HG02938 (cell line): ENCODE measurements around the gene KIAA1755.
"Not testable (repeated sequence)": the region's sequence is repeated elsewhere in the genome, so short reads cannot be mapped to it uniquely, and the experiment has no call there.

Experiments used
- ATAC-seq: cut with Tn5 transposase; IDR thresholded peaks from one replicate; pipeline ENCODE4 v1.9.1; 2021; ENCODE audit warnings: mild to moderate bottlenecking, moderate library complexity; ENCODE audit not compliant: unreplicated experiment

The KIAA1755 gene

DNA sequence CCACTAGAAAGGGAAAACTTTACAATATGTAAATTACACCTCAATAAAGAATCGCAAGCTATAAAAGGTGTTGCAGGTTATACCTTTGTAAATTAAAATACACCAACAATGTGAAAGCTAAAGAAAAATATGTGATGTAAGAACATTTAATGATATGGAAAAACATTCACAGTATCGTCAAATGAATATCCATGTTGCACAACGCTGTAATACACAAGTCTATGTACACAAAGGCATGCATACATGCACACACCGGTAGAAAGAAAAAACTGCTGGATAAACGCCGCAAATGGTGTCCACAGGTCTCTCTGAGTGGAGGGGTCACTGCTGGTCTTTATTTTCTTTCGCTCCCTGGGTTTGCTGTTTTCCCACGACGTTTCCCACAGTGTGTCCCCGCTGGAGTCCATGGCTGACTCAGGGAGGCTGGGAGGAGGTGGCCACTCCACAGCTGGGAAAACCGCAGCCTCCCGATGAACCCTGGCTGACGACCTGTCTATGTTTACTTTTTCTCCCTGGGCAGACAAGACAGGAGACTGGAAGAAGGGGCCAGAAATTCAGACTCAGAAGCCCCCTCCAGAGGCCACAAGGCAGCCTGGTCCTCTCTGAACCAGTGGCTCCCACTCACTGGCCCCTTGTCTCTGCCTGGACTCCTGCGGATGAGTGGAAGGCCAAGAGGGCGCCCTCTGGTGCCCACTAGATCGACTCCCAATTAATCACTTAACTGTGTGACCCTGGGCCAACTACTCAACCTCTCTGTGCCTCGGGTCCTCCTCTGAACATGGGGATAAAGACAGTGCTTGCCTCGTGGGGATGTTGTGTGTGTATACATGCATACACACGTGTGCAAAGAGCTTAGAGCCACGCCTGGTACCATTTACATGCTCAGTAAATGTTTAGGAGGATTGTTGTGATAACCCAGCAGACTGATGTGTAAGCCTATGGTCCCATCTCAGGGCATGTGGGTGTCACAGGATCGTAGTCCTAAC, 30.6 kb upstream of the KIAA1755 start:
- ATAC-seq = no peak

DNA sequence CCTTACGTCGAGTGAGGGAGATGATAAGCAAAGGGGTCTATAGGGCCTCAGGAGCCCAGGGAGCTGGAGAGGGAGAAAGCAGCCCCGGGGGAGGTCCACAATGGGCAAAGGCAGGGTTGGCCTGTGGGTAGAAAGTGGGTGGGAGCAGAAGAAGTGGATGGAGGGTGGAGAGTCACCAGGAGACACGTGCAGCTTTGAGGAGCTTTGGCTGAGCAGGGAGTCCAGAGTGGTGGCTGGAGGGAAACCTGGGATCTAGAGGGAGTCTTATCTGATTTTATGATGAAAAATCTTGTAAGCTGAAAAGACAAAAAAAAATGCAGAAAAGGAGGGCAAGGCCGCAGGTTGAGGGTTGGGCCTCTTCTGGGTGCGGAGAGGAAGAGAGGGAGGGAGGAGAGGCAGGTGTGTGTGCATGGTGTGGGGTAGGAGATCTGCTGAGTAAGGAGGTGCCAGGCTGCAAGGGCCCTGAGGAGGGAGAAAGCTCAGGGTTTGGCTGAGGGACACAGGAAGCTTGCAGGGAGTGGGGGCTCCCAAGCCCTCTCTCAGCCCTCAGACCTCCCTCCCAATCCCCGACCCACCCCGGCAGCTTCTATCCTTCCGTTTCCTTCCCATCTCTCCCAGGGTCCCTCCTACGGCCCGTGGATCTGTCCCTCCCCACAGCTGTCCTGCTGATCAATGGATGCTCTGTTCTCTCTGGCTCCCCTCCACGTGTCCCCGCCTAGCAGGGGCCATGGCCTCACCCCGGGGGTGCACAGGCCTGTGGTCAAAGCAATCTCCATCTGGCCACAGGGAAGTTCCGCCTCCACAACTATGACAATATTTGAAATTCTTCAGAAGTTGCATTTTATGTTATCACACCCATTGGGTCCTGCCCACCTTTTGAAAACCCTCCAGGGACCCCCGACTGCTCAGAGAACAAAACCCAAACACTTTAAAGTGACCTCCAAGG, 26.3 kb upstream of the KIAA1755 start:
- no peak for ATAC-seq

DNA sequence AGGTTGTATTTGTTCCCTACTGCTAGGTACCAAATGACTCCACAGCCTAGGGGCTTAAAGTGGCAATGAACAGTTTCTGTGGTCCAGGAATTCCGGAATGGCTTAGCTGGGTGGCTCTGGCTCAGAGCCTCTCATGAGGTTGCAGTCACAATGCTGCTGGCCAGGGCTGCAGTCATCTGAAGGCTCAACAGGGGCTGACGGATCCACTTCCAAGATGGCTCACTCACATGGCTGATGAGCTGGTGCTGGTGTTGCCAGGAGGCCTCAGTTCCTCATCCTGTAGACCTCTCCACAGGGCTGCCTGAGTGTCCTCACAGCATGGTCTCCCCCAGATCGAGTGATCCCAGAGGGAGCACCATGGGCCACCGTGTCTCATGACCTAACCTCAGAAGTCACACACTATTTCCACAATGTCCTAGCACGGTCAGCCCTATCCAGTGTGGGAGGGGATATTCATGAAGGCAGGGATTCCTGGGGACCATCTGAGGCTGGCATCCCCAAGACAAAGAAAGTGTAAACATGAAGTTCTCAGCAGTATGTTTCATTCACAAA, 24.4 kb upstream of the KIAA1755 start:
- no peak for ATAC-seq

DNA sequence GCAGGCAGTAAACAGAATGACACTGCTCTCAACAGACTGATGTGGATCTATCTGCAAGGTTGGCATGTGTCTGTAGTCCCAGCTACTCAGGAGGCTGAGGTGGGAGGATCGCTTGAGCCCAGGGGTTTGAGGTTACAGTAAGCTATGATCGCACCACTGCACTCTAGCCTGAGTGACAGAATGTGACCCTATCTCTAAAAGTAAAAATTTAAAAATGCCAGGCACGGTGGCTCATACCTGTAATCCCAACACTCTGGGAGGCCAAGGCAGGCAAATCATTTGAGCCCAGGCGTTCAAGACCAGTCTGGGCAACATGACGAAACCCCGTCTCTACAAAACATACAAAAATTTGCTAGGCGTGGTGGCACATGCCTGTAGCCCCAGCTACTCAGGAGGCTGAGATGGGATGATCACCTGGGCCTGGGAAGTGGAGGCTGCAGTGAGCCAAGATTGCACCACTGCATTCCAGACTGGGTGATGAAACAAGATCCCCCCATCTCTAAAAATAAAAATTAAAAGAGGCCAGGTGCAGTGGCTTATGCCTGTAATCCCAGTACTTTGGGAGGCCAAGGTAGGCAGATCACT, 23.6 kb upstream of the KIAA1755 start:
- ATAC-seq = not testable (repeated sequence)

DNA sequence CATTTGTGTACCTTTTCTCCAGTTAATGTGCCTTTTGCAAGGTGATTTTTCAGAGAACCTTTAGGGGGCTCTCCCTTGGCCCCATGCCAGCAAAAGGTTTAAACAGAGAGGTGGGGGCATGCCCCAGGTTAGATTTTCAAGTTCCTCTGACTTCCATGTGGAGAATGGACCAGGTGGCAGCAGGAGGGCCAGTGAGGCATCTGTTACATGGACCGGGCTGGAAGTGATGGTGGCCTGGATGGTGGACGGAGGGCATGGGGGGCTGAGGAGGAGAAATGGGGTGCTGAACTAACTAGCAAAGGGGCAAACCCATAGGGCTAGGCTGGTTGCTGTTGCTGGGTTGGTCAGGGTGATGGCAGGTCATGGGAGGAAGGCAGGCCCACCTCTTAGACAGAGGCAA, 22.7 kb upstream of the KIAA1755 start:
- ATAC-seq = no peak

DNA sequence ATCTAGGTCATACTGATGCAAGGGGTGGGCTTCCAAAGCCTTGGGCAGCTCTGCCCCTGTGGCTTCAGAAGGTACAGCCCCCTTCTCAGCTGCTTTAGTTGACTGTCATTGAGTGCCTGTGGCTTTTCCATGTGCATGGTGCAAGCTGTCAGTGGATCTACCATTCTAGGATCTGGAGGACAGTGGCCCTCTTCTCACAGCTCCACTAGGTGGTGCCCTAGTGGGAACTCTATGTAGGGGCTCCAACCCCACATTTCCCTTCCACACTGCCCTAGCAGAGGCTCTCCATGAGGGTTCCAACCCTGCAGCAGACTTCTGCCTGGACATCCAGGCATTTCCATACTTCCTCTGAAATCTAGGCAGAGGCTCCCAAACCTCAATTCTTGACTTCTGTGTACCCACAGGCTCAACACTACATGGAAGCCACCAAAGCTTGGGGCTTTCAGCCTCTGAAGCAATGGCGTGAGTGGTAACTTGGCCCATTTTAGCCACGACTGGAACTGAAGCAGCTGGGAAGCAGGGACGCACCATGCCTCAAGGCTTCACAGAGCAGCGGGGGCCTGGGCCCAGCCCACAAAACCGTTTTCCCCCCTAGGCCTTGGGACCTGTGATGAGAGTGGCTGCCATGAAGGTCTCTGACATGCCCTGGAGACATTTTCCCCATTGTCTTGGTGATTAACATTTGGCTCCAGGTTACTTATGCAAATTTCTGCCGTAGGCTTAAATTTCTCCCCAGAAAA, 20.8 kb upstream of the KIAA1755 start:
- ATAC-seq = not testable (repeated sequence)

DNA sequence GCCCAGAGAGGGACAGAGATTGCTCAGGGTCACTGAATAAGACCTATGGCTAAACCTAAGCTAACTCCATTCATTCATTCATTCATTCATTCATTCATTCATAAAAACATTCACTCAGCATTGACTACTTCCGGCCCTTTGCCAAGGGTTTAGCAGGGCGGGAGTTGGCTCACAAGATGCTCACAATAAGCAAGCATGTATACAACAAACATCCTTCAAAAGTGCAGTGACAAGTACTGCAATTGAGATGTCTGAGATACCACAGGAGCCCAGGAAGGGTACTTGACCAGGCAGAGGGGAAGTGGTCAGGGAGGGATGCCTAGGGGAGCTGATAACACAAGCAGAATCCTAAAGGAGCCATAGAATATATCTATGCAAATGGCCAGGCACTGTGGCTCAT, 18.2 kb upstream of the KIAA1755 start:
- ATAC-seq = no peak

DNA sequence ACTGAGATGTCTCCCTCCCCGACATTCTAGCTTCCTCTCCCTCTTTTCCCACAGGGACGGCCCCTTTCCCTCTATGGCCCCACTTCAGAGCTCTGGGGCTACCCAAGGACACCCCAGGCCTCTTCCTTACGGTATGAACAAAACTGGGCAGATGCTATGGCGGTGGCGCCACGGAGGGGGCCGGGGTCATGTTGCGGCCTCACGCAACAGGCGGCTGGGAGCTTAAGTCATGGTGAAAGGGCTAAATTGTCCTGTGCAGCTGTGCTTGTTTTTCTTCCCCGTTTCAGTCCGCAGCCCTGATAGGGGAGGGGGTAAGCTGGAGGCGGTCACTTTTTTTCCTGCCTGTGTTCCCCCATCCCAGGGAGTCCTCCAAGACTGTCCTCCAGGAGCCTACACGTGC, 17.6 kb upstream of the KIAA1755 start:
- no peak for ATAC-seq

DNA sequence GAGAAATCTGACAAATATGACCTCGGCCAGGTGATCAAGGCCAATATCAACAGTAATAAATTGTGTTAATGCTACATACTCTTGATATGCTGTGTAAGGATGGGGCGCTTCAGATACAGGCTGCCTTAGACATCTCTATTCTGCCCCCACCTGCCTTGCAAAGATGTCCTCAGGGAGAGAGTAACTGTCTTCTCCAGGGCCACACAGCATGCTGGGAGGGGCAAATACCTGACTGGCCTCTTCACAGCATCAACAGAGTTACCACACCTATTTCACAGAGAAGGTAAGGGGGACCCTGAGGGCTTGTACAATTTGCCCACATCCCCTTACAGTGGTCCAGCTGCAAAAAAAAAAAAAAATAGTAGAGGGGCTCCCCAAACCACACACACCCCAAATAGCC, 17.2 kb upstream of the KIAA1755 start:
- ATAC-seq = no peak

DNA sequence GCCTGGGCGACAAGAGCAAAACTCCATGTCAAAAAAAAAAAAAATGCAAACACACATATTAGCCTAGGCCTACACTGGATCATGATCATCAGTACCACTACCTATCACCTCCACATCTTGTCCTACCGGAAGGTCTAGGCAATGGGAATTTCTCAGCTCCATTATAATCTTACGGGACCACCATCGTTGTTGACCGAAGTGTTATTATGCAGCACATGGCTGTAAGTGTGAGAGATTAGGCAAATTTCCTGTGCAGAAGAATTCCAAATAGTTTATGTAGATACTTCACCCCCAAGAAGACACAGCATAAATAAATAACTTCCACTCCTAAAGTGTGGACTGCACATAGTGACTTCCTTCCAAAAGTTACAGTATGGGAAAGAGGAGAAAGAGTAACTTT, 16.8 kb upstream of the KIAA1755 start:
- ATAC-seq = no peak

DNA sequence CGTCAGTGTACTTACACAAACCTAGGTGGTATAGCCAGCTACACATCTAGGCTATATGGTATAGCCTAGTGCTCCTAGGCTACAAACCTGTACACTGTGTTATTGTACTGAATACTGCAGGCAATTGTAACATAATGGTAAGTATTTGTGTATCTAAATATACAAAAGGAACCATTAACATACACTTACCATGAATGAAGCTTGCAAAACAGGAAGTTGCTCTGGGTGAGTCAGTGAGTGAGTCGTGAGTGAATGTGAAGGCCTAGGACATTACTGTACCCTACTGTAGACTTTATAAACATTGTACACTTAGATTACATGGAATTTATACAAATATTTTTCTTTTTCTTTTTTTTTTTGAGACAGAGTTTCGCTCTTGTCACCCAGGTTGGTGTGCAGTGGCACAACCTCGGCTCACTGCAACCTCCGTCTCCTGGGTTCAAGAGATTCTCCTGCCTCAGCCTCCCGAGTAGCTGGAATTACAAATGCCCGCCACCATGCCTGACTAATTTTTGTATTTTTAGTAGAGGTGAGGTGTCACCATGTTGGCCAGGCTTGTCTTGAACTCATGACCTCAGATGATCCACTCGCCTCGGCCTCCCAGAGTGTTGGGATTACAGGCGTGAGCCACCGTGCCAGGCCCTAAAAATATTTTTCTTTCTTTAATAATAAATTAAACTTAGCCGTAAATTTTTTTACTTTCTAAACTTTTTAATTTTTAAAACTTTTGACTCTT, 15.4 kb upstream of the KIAA1755 start:
- no peak for ATAC-seq

DNA sequence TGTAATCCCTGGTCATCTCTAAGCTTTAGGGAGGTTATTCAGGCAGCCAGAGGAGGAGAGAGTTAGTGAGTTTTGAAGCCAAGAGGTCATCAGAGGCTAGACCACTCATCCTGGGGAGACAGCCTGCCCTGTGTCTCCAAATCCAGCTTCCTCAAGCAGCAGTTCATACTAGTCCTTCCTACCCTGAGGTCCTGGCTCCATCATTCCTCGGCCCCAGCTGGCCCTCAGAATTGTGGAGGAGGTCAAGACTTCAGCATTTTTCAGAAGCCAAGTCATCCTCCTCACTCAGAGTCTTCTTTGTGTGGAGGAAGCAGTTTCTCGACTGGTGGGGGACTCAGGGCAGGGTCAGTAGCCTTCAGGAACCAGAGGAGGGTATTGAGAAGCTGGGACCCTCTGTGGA, 12.4 kb upstream of the KIAA1755 start:
- ATAC-seq = no peak

DNA sequence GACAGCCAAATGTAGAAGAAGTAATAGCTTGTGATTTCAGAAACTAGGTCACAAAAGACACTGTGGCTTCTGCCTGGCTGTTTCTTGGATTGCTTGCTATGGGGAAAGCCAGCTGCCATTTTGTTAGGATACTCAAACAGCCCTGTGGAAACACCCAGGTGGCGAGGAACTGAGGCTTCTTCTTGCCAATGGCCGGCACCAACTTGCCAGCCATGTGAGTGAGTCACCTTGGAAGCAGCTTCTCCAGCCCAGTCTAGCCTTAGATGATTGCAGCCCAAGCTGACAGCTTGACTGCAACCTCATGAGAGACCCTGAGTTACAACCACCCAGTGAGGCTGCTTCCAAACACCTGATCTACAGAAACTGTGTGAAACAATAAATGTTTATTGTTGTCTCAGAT, 11.9 kb upstream of the KIAA1755 start:
- no peak for ATAC-seq

DNA sequence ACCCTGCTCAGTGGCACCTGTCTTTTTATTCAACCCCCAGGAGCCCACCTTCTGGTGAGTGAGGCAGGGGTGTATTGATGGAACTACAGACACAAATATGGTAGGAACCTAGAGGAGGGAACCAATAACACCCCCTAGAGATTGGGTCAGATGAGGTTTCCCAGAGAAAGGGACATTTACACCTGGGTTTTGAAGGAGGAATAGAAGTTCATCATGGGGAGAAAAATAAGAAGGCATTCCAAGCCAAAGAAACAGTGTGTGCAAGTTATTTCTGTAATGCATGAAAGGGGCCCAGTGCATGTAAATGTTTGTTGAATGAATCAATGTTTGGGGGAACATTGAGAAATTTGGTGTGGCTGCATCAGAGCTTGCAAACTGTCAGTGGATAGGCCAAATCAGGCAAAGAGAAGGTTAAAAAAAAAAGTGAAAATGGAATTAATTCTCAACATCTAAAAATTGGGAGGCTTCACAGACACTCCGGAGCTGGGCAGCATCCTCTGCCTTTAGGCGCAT, 11.1 kb upstream of the KIAA1755 start:
- ATAC-seq = no peak

DNA sequence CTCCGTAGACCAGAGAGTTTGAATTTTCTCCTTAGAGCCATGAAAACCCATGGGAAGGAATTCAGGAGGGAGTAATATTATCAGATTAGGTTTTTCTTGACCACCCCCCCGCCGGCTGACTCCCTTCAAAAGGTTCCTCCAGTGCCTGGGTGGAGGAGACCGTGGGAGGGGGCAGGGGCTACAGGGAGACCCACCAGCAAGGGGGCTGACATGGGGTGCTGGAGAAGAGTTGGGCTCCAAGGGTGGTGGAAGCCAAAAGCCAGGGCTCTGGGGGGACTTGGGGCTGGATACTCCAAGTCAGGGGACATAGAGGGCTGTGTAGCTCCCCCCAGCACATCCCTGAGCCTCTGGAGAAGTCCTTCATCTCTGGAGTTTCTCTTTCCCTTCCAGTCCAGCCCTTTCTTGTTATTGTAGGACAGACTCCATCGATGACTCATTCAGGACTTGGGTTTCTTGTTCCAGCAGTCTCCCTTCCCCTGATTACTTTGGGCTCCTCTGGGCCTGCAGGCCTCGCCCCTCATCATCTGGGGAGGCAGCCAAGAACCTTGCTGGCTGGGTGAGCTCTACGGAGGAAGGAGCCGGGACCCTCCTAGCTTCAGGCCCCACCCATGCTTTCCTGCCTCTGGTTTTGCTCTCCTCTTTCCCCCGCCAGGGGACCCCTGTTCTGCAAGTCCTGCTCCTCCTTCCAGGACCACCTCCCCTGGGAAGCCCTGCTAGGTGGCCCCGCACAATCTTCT, 10.5 kb upstream of the KIAA1755 start:
- ATAC-seq = no peak

DNA sequence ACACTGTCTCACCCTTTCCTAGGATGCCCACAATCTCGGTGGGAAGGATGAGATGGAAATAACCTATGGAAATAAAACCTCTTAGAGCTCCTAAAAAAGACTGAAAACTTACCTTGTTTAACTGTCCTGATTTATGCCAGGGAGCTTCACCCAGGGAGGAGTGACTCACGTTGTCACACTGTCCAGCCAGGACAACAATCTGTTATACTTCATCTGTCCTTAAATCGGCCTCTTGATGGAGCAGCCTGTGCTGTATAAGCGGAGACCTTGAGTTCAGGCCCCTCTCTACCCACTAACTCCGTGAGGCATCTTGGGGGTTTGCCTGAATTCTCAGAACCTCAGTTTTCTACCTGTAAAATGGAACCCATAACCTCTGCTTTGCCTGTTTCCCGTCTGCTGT, 9.2 kb upstream of the KIAA1755 start:
- no peak for ATAC-seq

DNA sequence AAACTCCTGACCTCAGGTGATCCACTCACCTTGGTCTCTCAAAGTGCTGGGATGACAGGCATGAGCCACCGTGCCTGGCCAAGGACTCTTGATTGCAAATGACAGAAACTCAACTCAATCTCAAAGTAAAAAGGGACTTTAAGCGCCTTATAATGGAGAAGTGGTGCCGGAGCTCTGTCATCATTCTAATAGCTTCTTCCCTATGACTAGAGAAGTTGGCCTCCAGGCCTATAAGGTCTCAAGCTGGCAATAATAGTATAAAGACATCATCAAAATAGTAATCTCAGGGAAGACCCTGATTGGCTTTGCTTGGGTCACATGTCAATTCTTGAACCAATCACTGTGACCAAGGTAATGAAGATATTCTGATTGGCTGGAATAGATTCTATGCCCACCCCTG, 8.5 kb upstream of the KIAA1755 start:
- ATAC-seq = no peak

DNA sequence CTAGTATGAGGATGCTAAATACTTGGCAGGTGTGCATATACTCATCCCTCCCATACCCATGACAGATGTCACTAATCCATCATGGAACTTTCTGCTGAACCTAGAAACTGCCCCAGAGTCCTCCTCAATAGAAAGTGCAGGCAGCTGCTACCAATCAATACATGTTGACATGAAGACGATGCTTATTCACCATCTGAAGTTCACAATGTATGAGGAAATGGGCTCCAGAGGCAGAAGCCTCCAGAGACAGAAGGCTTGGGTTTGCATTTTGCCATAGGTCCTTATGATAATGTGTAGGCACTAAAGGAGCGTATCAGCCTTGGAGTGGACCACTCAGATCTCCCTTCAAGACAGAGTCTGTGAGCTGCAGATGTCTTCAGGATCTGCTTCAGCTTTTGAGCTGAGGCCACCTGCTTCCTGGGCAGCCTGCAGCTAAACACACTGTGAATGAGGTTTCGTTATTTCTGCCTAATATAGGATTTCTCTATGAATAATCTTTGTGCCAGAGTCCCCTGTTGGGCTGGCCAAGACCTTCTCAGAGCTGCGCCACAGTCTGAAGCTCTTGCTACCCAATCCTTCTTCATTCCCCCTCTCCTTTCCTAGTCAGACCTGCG, 7.5 kb upstream of the KIAA1755 start:
- ATAC-seq = no peak
